H9 (cell line): ENCODE measurements around the gene ORAI3. TPM values are rescaled to one million over a fixed set of nuclear protein-coding genes. Genes with fewer than 3 reads are reported as not detected.

Source experiments
- DNase-seq: peaks from one replicate; pipeline ENCODE4 v3.0.0-alpha.2; 2017
- H2AFZ ChIP-seq: one replicate; pipeline ENCODE4 v1.6.1; 2013; ENCODE audit warnings: mild to moderate bottlenecking, low read length, control low read depth, moderate library complexity
- H2AK5ac ChIP-seq: 2 replicates; pipeline ENCODE4 v1.6.1; 2013; ENCODE audit warnings: low read length, control low read depth, mixed read lengths; ENCODE audit not compliant: insufficient read length
- H2BK120ac ChIP-seq: one replicate; pipeline ENCODE4 v1.6.1; 2013; ENCODE audit warnings: low read depth, mild to moderate bottlenecking, low read length, control low read depth, inconsistent platforms; ENCODE audit not compliant: poor library complexity, severe bottlenecking
- H2BK12ac ChIP-seq: 2 replicates; pipeline ENCODE4 v1.6.1; 2013; ENCODE audit warnings: low read length, control low read depth, mixed read lengths, low read depth; ENCODE audit not compliant: insufficient read length
- H2BK15ac ChIP-seq: 2 replicates; pipeline ENCODE4 v1.6.1; 2013; ENCODE audit warnings: low read depth, low read length, control low read depth
- H2BK20ac ChIP-seq: one replicate; pipeline ENCODE4 v1.6.1; 2013; ENCODE audit warnings: low read depth, mild to moderate bottlenecking, low read length, control low read depth, inconsistent platforms; ENCODE audit not compliant: poor library complexity, severe bottlenecking
- H2BK5ac ChIP-seq: 2 replicates; pipeline ENCODE4 v1.6.1; 2013; ENCODE audit warnings: low read length, control low read depth, mixed read lengths; ENCODE audit not compliant: insufficient read length
- H3K14ac ChIP-seq: 2 replicates; pipeline ENCODE4 v1.6.1; 2013; ENCODE audit warnings: low read length, control low read depth; ENCODE audit not compliant: insufficient read depth
- H3K18ac ChIP-seq: 2 replicates; pipeline ENCODE4 v1.6.1; 2013; ENCODE audit warnings: low read depth, mild to moderate bottlenecking, mixed read lengths, low read length, control low read depth; ENCODE audit not compliant: insufficient read length
- H3K23ac ChIP-seq: 2 replicates; pipeline ENCODE4 v1.6.1; 2013; ENCODE audit warnings: low read length, control low read depth, mixed read lengths, low read depth; ENCODE audit not compliant: insufficient read length
- H3K23me2 ChIP-seq: 2 replicates; pipeline ENCODE4 v1.6.1; 2013; ENCODE audit warnings: low read depth, mild to moderate bottlenecking, mixed read lengths, low read length, control low read depth; ENCODE audit not compliant: insufficient read length, poor library complexity, severe bottlenecking
- H3K27ac ChIP-seq: 2 replicates; pipeline ENCODE4 v1.5.1; 2013; ENCODE audit warnings: low read length, control low read depth, mixed read lengths, low read depth; ENCODE audit not compliant: insufficient read length
- H3K27me3 ChIP-seq: 2 replicates; pipeline ENCODE4 v1.6.1; 2013; ENCODE audit warnings: low read length, control low read depth, inconsistent platforms; ENCODE audit not compliant: insufficient read depth
- H3K4ac ChIP-seq: 2 replicates; pipeline ENCODE4 v1.6.1; 2013; ENCODE audit warnings: low read depth, mild to moderate bottlenecking, control low read depth, inconsistent platforms, low read length, moderate library complexity
- H3K4me1 ChIP-seq: 2 replicates; pipeline ENCODE4 v1.6.1; 2013; ENCODE audit warnings: low read length, control low read depth, inconsistent platforms; ENCODE audit not compliant: insufficient read depth
- H3K4me2 ChIP-seq: 2 replicates; pipeline ENCODE4 v1.6.1; 2013; ENCODE audit warnings: low read length, control low read depth, mixed read lengths; ENCODE audit not compliant: insufficient read length, insufficient read depth
- H3K56ac ChIP-seq: 2 replicates; pipeline ENCODE4 v1.6.1; 2013; ENCODE audit warnings: low read depth, mild to moderate bottlenecking, mixed read lengths, low read length, control low read depth; ENCODE audit not compliant: insufficient read length
- H3K79me1 ChIP-seq: 2 replicates; pipeline ENCODE4 v1.6.1; 2013; ENCODE audit warnings: low read depth, mild to moderate bottlenecking, moderate library complexity, low read length, control low read depth, inconsistent platforms; ENCODE audit not compliant: insufficient read depth, poor library complexity, severe bottlenecking
- H3K79me2 ChIP-seq: 2 replicates; pipeline ENCODE4 v1.6.1; 2013; ENCODE audit warnings: low read length, control low read depth, inconsistent platforms; ENCODE audit not compliant: insufficient read depth
- H3K9ac ChIP-seq: 2 replicates; pipeline ENCODE4 v1.6.1; 2013; ENCODE audit warnings: low read length, control low read depth, mixed read lengths; ENCODE audit not compliant: insufficient read length; ENCODE audit errors: extremely low read depth
- H3K9me3 ChIP-seq: one replicate; pipeline ENCODE4 v1.6.1; 2013; ENCODE audit warnings: low read depth, low read length, inconsistent platforms; ENCODE audit not compliant: control insufficient read depth
- H3T11ph ChIP-seq: one replicate; pipeline ENCODE4 v1.6.1; 2013; ENCODE audit warnings: mild to moderate bottlenecking, low read length, control low read depth, inconsistent platforms
- H4K20me1 ChIP-seq: one replicate; pipeline ENCODE4 v1.6.1; 2013; ENCODE audit not compliant: control insufficient read depth, insufficient read length, insufficient read depth
- H4K5ac ChIP-seq: 2 replicates; pipeline ENCODE4 v1.6.1; 2013; ENCODE audit warnings: low read depth, mild to moderate bottlenecking, mixed read lengths, low read length, control low read depth; ENCODE audit not compliant: insufficient read length
- H4K8ac ChIP-seq: replicated peaks from 2 replicates; pipeline ENCODE4 v1.6.1; 2013; ENCODE audit warnings: low read length, control low read depth, mixed read lengths, low read depth; ENCODE audit not compliant: insufficient read length
- H4K91ac ChIP-seq: 2 replicates; pipeline ENCODE4 v1.6.1; 2013; ENCODE audit warnings: low read depth, mild to moderate bottlenecking, moderate library complexity, mixed read lengths, low read length, control low read depth; ENCODE audit not compliant: insufficient read length
- H3K27ac Mint-ChIP-seq, 3 experiments: 2 replicates in 2 of 3; 3 replicates in 1 of 3; pipeline ENCODE4 v1.8.0; 2020 to 2021; ENCODE audit warnings: mixed read lengths in 3 of 3, mild to moderate bottlenecking in 1 of 3, moderate library complexity in 1 of 3
- H3K27me3 Mint-ChIP-seq: 2 replicates; pipeline ENCODE4 v1.8.0; 2021; ENCODE audit warnings: low read depth, mild to moderate bottlenecking, moderate library complexity, mixed read lengths
- H3K36me3 Mint-ChIP-seq, 3 experiments: 2 replicates in 2 of 3; 3 replicates in 1 of 3; pipeline ENCODE4 v1.8.0; 2020 to 2021; ENCODE audit warnings: low read depth in 3 of 3, mixed read lengths in 3 of 3; ENCODE audit not compliant: insufficient read depth in 1 of 3
- H3K4me1 Mint-ChIP-seq, 2 experiments: 2 replicates each; pipeline ENCODE4 v1.8.0; 2020; ENCODE audit warnings: mixed read lengths in 2 of 2
- H3K4me3 Mint-ChIP-seq, 2 experiments: 2 replicates in 1 of 2; 3 replicates in 1 of 2; pipeline ENCODE4 v1.8.0; 2020 to 2021; ENCODE audit warnings: mild to moderate bottlenecking in 2 of 2, mixed read lengths in 2 of 2, moderate library complexity in 1 of 2
- H3K9me3 Mint-ChIP-seq, 2 experiments: 2 replicates in 1 of 2; 3 replicates in 1 of 2; pipeline ENCODE4 v1.8.0; 2020; ENCODE audit warnings: mild to moderate bottlenecking in 2 of 2, mixed read lengths in 2 of 2, moderate library complexity in 1 of 2
- WGBS: extraction: QIAGEN DNeasy Blood & Tissue Kit; methylation state at CpG from one replicate; pipeline ENCODE4 v1.1.7; 2013; ENCODE audit warnings: missing lambda C conversion rate, low lambda C conversion rate, mixed read lengths; ENCODE audit not compliant: insufficient read length; ENCODE audit errors: extremely low coverage; 5-methylcytosine and 5-hydroxymethylcytosine counted together
- total RNA-seq: library from RNA; stranded (reverse); gene quantifications from 2 replicates; pipeline ENCODE4 v1.2.1, GENCODE V29; 2021
- TF ChIP-seq, protein P1 (sequence below): fragments of 200-600 bp; sonication (generic); conservative IDR thresholded peaks from 3 replicates; pipeline ENCODE4 v1.8.0; 2021; ENCODE audit warnings: antibody characterized with exemption, mild to moderate bottlenecking

ORAI3 gene
- total RNA-seq, 1 experiment from 2014 or later = 6.9 TPM

DNA sequence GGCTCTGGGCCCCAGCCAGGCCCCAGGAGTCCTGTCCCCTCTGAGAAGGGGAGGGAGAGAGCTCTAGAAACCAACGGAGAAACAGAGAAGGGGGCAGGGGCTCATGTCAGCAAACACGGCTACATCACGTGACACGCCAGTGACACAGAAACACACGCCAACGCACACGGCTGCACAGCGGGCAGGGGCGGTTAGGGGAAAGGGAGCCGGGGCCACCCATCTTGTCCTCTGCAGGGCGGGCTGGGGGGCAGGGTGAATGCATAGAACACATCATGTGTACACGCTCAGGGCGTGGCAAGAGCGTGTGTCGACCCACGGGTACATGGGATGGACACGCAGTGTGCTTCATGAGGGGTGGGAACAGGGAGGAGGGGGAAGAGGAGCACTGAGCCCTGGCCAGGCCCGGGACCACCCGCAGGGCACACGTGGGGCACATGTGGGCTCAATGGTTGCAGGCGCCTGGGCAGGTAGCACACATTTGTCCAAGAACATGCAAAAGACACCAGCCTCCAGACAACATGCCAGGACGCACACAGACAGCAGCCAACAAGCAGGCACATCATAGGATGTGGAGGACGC, 40.7 kb downstream of the ORAI3 start:
- Histone ChIP-seq H3T11ph (no peak overlapping the region), H2AFZ (no peak overlapping the region), H3K4ac (no peak overlapping the region), H3K79me1 (no peaks in the 10 kb centered on the region), H2BK120ac (no peak overlapping the region), H2BK20ac (no peak overlapping the region), H3K4me1 (no peaks in the 10 kb centered on the region), H3K23ac (no peak overlapping the region), H3K23me2 (no peaks in the 10 kb centered on the region), H3K9me3 (no peaks in the 10 kb centered on the region), H3K27me3 (no peaks in the 10 kb centered on the region), H3K9ac (no peak overlapping the region), H4K20me1 (no peaks in the 10 kb centered on the region), H4K8ac (no peak overlapping the region), H3K27ac (no peak overlapping the region), H2BK15ac (no peak overlapping the region), H4K5ac (no peak overlapping the region), H3K14ac (no peak overlapping the region; the same call in 1 of the 2 replicates), H3K56ac (no peak overlapping the region), H3K4me2 (no peak overlapping the region), H3K18ac (no peak overlapping the region), H4K91ac (no peak overlapping the region), H3K79me2 (no peaks in the 10 kb centered on the region), H2AK5ac (no peak overlapping the region), H2BK5ac (no peak overlapping the region), H2BK12ac (no peak overlapping the region)
- Mint-ChIP-seq H3K36me3 (peaks cover under 1 to 9% (median 4%) of the 10 kb centered on the region in 3 experiments; a peak in 3 of 7 replicates), H3K9me3 (no peaks in the 10 kb centered on the region), H3K4me1 (peaks cover 5 to 10% of the 10 kb centered on the region in 2 experiments), H3K27me3 (no peaks in the 10 kb centered on the region; the same call in 1 of the 2 replicates), H3K4me3 (no peak overlapping the region), H3K27ac (peak overlapping the region in 1 of 3 experiments; percentile 66; a peak in 2 of 7 replicates)
- WGBS = no CpG with 5 or more reads among the region's 23 CpGs
- no peak for DNase-seq
- TF ChIP-seq, protein P1, sequence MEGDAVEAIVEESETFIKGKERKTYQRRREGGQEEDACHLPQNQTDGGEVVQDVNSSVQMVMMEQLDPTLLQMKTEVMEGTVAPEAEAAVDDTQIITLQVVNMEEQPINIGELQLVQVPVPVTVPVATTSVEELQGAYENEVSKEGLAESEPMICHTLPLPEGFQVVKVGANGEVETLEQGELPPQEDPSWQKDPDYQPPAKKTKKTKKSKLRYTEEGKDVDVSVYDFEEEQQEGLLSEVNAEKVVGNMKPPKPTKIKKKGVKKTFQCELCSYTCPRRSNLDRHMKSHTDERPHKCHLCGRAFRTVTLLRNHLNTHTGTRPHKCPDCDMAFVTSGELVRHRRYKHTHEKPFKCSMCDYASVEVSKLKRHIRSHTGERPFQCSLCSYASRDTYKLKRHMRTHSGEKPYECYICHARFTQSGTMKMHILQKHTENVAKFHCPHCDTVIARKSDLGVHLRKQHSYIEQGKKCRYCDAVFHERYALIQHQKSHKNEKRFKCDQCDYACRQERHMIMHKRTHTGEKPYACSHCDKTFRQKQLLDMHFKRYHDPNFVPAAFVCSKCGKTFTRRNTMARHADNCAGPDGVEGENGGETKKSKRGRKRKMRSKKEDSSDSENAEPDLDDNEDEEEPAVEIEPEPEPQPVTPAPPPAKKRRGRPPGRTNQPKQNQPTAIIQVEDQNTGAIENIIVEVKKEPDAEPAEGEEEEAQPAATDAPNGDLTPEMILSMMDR = no peak
